K562 (cell line): ENCODE data around the gene FAM200A. TPM values are rescaled to one million over a fixed set of nuclear protein-coding genes. Genes with fewer than 3 reads are reported as not detected.

Experiments used
- ELF1 ChIP-seq: fragments of 200-800 bp; sonication (Bioruptor generic); IDR thresholded peaks from 2 replicates; pipeline ENCODE4 v1.6.1; 2016; ENCODE audit warnings: missing genetic modification characterization, missing compliant biosample characterization
- GABPA ChIP-seq: fragments of 200-800 bp; sonication (Bioruptor generic); conservative IDR thresholded peaks from 2 replicates; pipeline ENCODE4 v1.6.1; 2016; ENCODE audit warnings: low read depth, missing genetic modification characterization, missing compliant biosample characterization
- HDGF ChIP-seq: fragments of 450-650 bp; IDR thresholded peaks from 2 replicates; pipeline ENCODE4 v1.6.1; 2016
- JUNB ChIP-seq: fragments of 450-650 bp; formaldehyde crosslinking; conservative IDR thresholded peaks from 2 replicates; pipeline ENCODE4 v1.4.0; 2020; ENCODE audit warnings: mild to moderate bottlenecking
- PHF20 ChIP-seq: fragments of 450-650 bp; IDR thresholded peaks from 2 replicates; pipeline ENCODE4 v1.6.1; 2018; ENCODE audit not compliant: partially characterized antibody
- PREB ChIP-seq: sonication (generic); formaldehyde crosslinking; IDR thresholded peaks from 2 replicates; pipeline ENCODE4 v1.8.1; 2023; ENCODE audit warnings: mild to moderate bottlenecking, missing genetic modification reagents
- RBFOX2 ChIP-seq: fragments of 200-400 bp; formaldehyde crosslinking; IDR thresholded peaks from 2 replicates; pipeline ENCODE4 v1.6.1; 2017; ENCODE audit warnings: low read depth, mild to moderate bottlenecking, low read length, moderate library complexity
- SAFB ChIP-seq: fragments of 200-400 bp; formaldehyde crosslinking; IDR thresholded peaks from 2 replicates; pipeline ENCODE4 v1.6.1; 2017; ENCODE audit warnings: low read depth, low read length, borderline replicate concordance
- SIN3B ChIP-seq: fragments of 450-650 bp; IDR thresholded peaks from 2 replicates; pipeline ENCODE4 v1.6.1; 2017; ENCODE audit warnings: low read depth, mild to moderate bottlenecking, moderate library complexity
- SMARCA5 ChIP-seq: fragments of 450-650 bp; IDR thresholded peaks from 2 replicates; pipeline ENCODE4 v1.6.1; 2016
- SNRNP70 ChIP-seq: fragments of 200-400 bp; formaldehyde crosslinking; optimal IDR thresholded peaks from 2 replicates; pipeline ENCODE3; 2017; ENCODE audit warnings: low read depth, low read length
- SPI1 ChIP-seq: IDR thresholded peaks from 2 replicates; pipeline ENCODE4 v1.6.1; 2011; ENCODE audit warnings: low read depth, low read length, control low read depth, borderline replicate concordance
- STAT6 ChIP-seq: sonication (generic); formaldehyde crosslinking; IDR thresholded peaks from 2 replicates; pipeline ENCODE4 v1.8.1; 2023; ENCODE audit warnings: mild to moderate bottlenecking, missing genetic modification reagents
- THAP7 ChIP-seq: fragments of 250-450 bp; sonication (Bioruptor Pico); IDR thresholded peaks from 2 replicates; pipeline ENCODE4 v1.5.0; 2021
- VEZF1 ChIP-seq: fragments of 200-800 bp; sonication (Bioruptor generic); IDR thresholded peaks from 2 replicates; pipeline ENCODE4 v1.6.1; 2017; ENCODE audit warnings: missing genetic modification characterization, missing compliant biosample characterization
- ZHX1 ChIP-seq: fragments of 150-350 bp; conservative IDR thresholded peaks from 2 replicates; pipeline ENCODE4 v1.6.1; 2014; ENCODE audit warnings: low read length
- ZNF224 ChIP-seq: sonication (generic); formaldehyde crosslinking; IDR thresholded peaks from 2 replicates; pipeline ENCODE4 v1.8.0; 2022; ENCODE audit warnings: mild to moderate bottlenecking, missing genetic modification reagents
- ZNF311 ChIP-seq: fragments of 250-450 bp; sonication (Bioruptor Pico); IDR thresholded peaks from 2 replicates; pipeline ENCODE4 v1.4.0; 2020; ENCODE audit warnings: mild to moderate bottlenecking, moderate library complexity
- ZNF431 ChIP-seq: sonication (generic); formaldehyde crosslinking; IDR thresholded peaks from 2 replicates; pipeline ENCODE4 v1.8.0; 2022; ENCODE audit warnings: mild to moderate bottlenecking, missing genetic modification reagents
- polyA plus RNA-seq, 8 experiments: library from polyadenylated mRNA; depleted of rRNA in 4 of 8; stranded (reverse) in 5 of 8; unstranded in 3 of 8; fragments of >200 nt; fragmentation: Nextera tagmentation in 2 of 8; fragmentation: Illumina TruSeq in 1 of 8; extraction: Ambion mirVana in 2 of 8; extraction: Trizol in 1 of 8; gene quantifications; 2 replicates each; pipeline versions ENCODE4 v1.2.1 to v1.2.3, GENCODE V29; 2011 to 2014; ENCODE audit warnings: inconsistent platforms in 1 of 8, missing spikeins in 1 of 8
- total RNA-seq, 7 experiments: library from RNA; depleted of rRNA in 6 of 7; stranded (reverse); fragments of >200 nt in 6 of 7; fragmentation: Illumina TruSeq in 2 of 7; extraction: Trizol in 2 of 7; gene quantifications; 2 replicates each; pipeline versions ENCODE4 v1.2.1 to v1.2.3, GENCODE V29; 2011 to 2021; ENCODE audit warnings: low replicate concordance in 1 of 7

The FAM200A gene
- total and polyA plus RNA-seq, 9 of the 15 experiments (the other 6 are each of a cell fraction or from before 2014, with no cell fraction given) = 3.3 to 11.2 (median 8.3) TPM

GRCh38 chr7:99504603-99505323 lies 47.2 kb downstream of the FAM200A start, which contains the start of gene ZKSCAN5 (continued):
- TF ChIP-seq THAP7 (CRISPR knock-in tag) (peak; percentile 39; the same call in 1 of the 2 replicates), ZNF431 (CRISPR knock-in tag) (peak; percentile 31; the same call in 1 of the 2 replicates), JUNB (no peak), SNRNP70 (no peak), HDGF (0 out of 2 replicates have a peak, but pooled peaks have one; percentile 73), VEZF1 (peak; percentile 97), SIN3B (peak; percentile 59; the same call in 1 of the 2 replicates), ZNF224 (CRISPR knock-in tag) (0 out of 2 replicates have a peak, but pooled peaks have one; percentile 50), PHF20 (peak; percentile 83), ZHX1 (peak; percentile 82; the same call in 1 of the 2 replicates), GABPA (tag) (peak; percentile 99), STAT6 (CRISPR knock-in tag) (peak; percentile 51; the same call in 1 of the 2 replicates), SAFB (no peak), ZNF311 (CRISPR knock-in tag) (no peak), SMARCA5 (no peak), RBFOX2 (peak; percentile 87), PREB (CRISPR knock-in tag) (peak; percentile 17; the same call in 1 of the 2 replicates), ELF1 (tag) (peak; percentile 99), SPI1 (peak; percentile 81)
